GM23338 (cell line): Measurements from ENCODE around the gene STX8. TPM values are rescaled to one million over a fixed set of nuclear protein-coding genes. Genes with fewer than 3 reads are reported as not detected.

Experiments used
- ATAC-seq: fragments of 200-7000 bp; cut with Tn5 transposase; 3 replicates; pipeline ENCODE4 v1.9.1; 2020
- DNase-seq: peaks from one replicate; pipeline ENCODE4 v3.0.0-alpha.2; 2015; ENCODE audit warnings: low spot score
- H2AFZ ChIP-seq: fragments of 200-600 bp; sonication (generic); 2 replicates; pipeline ENCODE4 v1.8.0; 2016; ENCODE audit warnings: antibody characterized with exemption, mild to moderate bottlenecking, moderate library complexity
- H3F3A ChIP-seq: fragments of 200-600 bp; sonication (generic); replicated peaks from 2 replicates; pipeline ENCODE4 v1.8.0; 2017; ENCODE audit warnings: antibody characterized with exemption, mixed run types, low read depth
- H3K27ac ChIP-seq: fragments of 200-600 bp; sonication (generic); 2 replicates; pipeline ENCODE4 v1.6.1; 2016; ENCODE audit warnings: low read depth
- H3K27me3 ChIP-seq: fragments of 200-600 bp; sonication (generic); 2 replicates; pipeline ENCODE4 v1.8.0; 2016; ENCODE audit warnings: mild to moderate bottlenecking, mixed run types, moderate library complexity; ENCODE audit not compliant: insufficient read depth
- H3K36me3 ChIP-seq: fragments of 200-600 bp; sonication (generic); 2 replicates; pipeline ENCODE4 v1.8.0; 2016; ENCODE audit warnings: mild to moderate bottlenecking; ENCODE audit not compliant: insufficient read depth
- H3K4me1 ChIP-seq: fragments of 200-600 bp; sonication (generic); 2 replicates; pipeline ENCODE4 v1.8.0; 2016; ENCODE audit warnings: mild to moderate bottlenecking, moderate library complexity; ENCODE audit not compliant: insufficient read depth
- H3K4me2 ChIP-seq: fragments of 200-600 bp; sonication (generic); 2 replicates; pipeline ENCODE4 v1.7.1; 2017; ENCODE audit warnings: mixed run types
- H3K4me3 ChIP-seq: fragments of 200-600 bp; sonication (generic); 2 replicates; pipeline ENCODE4 v1.6.1; 2016; ENCODE audit warnings: mixed run types
- H3K79me2 ChIP-seq: fragments of 200-600 bp; sonication (generic); replicated peaks from 2 replicates; pipeline ENCODE4 v1.8.0; 2017; ENCODE audit warnings: mild to moderate bottlenecking; ENCODE audit not compliant: insufficient read depth
- H3K9me2 ChIP-seq: fragments of 200-600 bp; sonication (generic); 2 replicates; pipeline ENCODE4 v1.8.0; 2017; ENCODE audit not compliant: insufficient read depth
- H4K20me1 ChIP-seq: fragments of 200-600 bp; sonication (generic); replicated peaks from 2 replicates; pipeline ENCODE4 v1.8.0; 2017; ENCODE audit warnings: mild to moderate bottlenecking; ENCODE audit not compliant: insufficient read depth
- H3K27ac Mint-ChIP-seq: 2 replicates; pipeline ENCODE4 v1.8.0; 2020; ENCODE audit warnings: inconsistent platforms, mild to moderate bottlenecking, moderate library complexity, mixed read lengths
- H3K27me3 Mint-ChIP-seq: 3 replicates; pipeline ENCODE4 v1.8.0; 2022; ENCODE audit warnings: low read depth, mild to moderate bottlenecking, moderate library complexity, mixed read lengths, inconsistent platforms; ENCODE audit not compliant: insufficient read depth, poor library complexity
- H3K36me3 Mint-ChIP-seq: 3 replicates; pipeline ENCODE4 v1.8.0; 2021; ENCODE audit warnings: low read depth, mild to moderate bottlenecking, inconsistent platforms, moderate library complexity, mixed read lengths
- H3K4me1 Mint-ChIP-seq: 3 replicates; pipeline ENCODE4 v1.8.0; 2020; ENCODE audit warnings: mild to moderate bottlenecking, inconsistent platforms, mixed read lengths
- H3K4me3 Mint-ChIP-seq: 3 replicates; pipeline ENCODE4 v1.8.0; 2021; ENCODE audit warnings: moderate library complexity, mild to moderate bottlenecking, inconsistent platforms, mixed read lengths
- H3K9me3 Mint-ChIP-seq: 3 replicates; pipeline ENCODE4 v1.8.0; 2020; ENCODE audit warnings: moderate library complexity, mild to moderate bottlenecking, inconsistent platforms, mixed read lengths
- CREB1 ChIP-seq: fragments of 250-450 bp; sonication (Bioruptor Pico); IDR thresholded peaks from 2 replicates; pipeline ENCODE4 v1.5.0; 2020; ENCODE audit warnings: low read depth, mild to moderate bottlenecking, moderate library complexity
- CTCF ChIP-seq, 2 experiments: fragments of 200-600 bp in 1 of 2; sonication (generic) in 1 of 2; conservative IDR thresholded peaks; 2 replicates each; pipeline versions ENCODE4 v1.5.1 to v1.6.1; 2016 to 2017; ENCODE audit warnings: antibody characterized with exemption in 2 of 2, low read depth in 2 of 2, mild to moderate bottlenecking in 2 of 2, moderate library complexity in 1 of 2
- EZH2 ChIP-seq: fragments of 200-600 bp; sonication (generic); IDR thresholded peaks from one replicate; pipeline ENCODE4 v1.8.0; 2017; ENCODE audit warnings: antibody characterized with exemption, mild to moderate bottlenecking, low read depth; ENCODE audit not compliant: unreplicated experiment
- EZH2phosphoT487 ChIP-seq: fragments of 200-600 bp; sonication (generic); IDR thresholded peaks from one replicate; pipeline ENCODE4 v1.8.1; 2018; ENCODE audit warnings: antibody characterized with exemption; ENCODE audit not compliant: unreplicated experiment
- JUNB ChIP-seq: IDR thresholded peaks from one replicate; pipeline ENCODE4 v1.6.1; 2016; ENCODE audit warnings: antibody characterized with exemption; ENCODE audit not compliant: unreplicated experiment
- NANOG ChIP-seq: IDR thresholded peaks from 2 replicates; pipeline ENCODE4 v1.6.1; 2016; ENCODE audit warnings: antibody characterized with exemption, borderline replicate concordance
- POLR2AphosphoS5 ChIP-seq: IDR thresholded peaks from 2 replicates; pipeline ENCODE4 v1.6.1; 2016; ENCODE audit warnings: antibody characterized with exemption, low read depth
- REST ChIP-seq: IDR thresholded peaks from one replicate; pipeline ENCODE4 v1.6.1; 2018; ENCODE audit warnings: antibody characterized with exemption; ENCODE audit not compliant: unreplicated experiment
- STAT1 ChIP-seq: IDR thresholded peaks from one replicate; pipeline ENCODE4 v1.6.1; 2016; ENCODE audit warnings: antibody characterized with exemption; ENCODE audit not compliant: unreplicated experiment
- ZNF114 ChIP-seq: fragments of 250-450 bp; sonication (Bioruptor Pico); IDR thresholded peaks from 2 replicates; pipeline ENCODE4 v1.5.0; 2020; ENCODE audit warnings: mild to moderate bottlenecking, moderate library complexity
- ZNF331 ChIP-seq: fragments of 250-450 bp; sonication (Bioruptor Pico); IDR thresholded peaks from 2 replicates; pipeline ENCODE4 v1.5.0; 2020; ENCODE audit warnings: low read depth, mild to moderate bottlenecking, moderate library complexity
- ZNF462 ChIP-seq: fragments of 250-450 bp; sonication (Bioruptor Pico); IDR thresholded peaks from 2 replicates; pipeline ENCODE4 v1.5.0; 2020; ENCODE audit warnings: mild to moderate bottlenecking, moderate library complexity
- polyA plus RNA-seq: library from polyadenylated mRNA; unstranded; fragments of >200 nt; fragmentation: Nextera tagmentation; extraction: Ambion mirVana; gene quantifications from 2 replicates; pipeline ENCODE4 v1.2.1, GENCODE V29; 2016
- total RNA-seq: library from RNA; depleted of rRNA; stranded (reverse); fragments of >200 nt; shearing (Covaris generic); gene quantifications from 2 replicates; pipeline ENCODE4 v1.2.3, GENCODE V29; 2014
- TF ChIP-seq, protein P1 (sequence below): IDR thresholded peaks from 2 replicates; pipeline ENCODE4 v1.6.1; 2016; ENCODE audit warnings: antibody characterized with exemption

STX8 gene
- total and polyA plus RNA-seq, 2 experiments from 2014 or later, result 59.4 to 82.3 TPM

- Histone ChIP-seq H3K4me3 (no peak overlapping the region), H4K20me1 (no peaks in the 10 kb centered on the region), H3K27ac (no peak overlapping the region), H3K4me1 (peaks cover 5% of the 10 kb centered on the region; the same call in 1 of the 2 replicates), H3K27me3 (no peaks in the 10 kb centered on the region), H2AFZ (no peak overlapping the region), H3K4me2 (no peak overlapping the region), H3K9me2 (no peaks in the 10 kb centered on the region), H3F3A (no peaks in the 10 kb centered on the region), H3K79me2 (no peaks in the 10 kb centered on the region), H3K36me3 (no peaks in the 10 kb centered on the region; the same call in 1 of the 2 replicates)
- no peak for DNase-seq
- no peak overlapping the region for H3K27ac Mint-ChIP-seq
- ATAC-seq, result no peak
- H3K9me3 Mint-ChIP-seq, result no peaks in the 10 kb centered on the region
- H3K4me1 Mint-ChIP-seq, result peaks cover 32% of the 10 kb centered on the region
- no peak overlapping the region for H3K4me3 Mint-ChIP-seq
- TF ChIP-seq STAT1, result no peak
- TF ChIP-seq, protein P1, sequence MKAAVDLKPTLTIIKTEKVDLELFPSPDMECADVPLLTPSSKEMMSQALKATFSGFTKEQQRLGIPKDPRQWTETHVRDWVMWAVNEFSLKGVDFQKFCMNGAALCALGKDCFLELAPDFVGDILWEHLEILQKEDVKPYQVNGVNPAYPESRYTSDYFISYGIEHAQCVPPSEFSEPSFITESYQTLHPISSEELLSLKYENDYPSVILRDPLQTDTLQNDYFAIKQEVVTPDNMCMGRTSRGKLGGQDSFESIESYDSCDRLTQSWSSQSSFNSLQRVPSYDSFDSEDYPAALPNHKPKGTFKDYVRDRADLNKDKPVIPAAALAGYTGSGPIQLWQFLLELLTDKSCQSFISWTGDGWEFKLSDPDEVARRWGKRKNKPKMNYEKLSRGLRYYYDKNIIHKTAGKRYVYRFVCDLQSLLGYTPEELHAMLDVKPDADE, result no peak
- no peak for TF ChIP-seq CREB1 (CRISPR knock-in tag)
- no peak for TF ChIP-seq JUNB
- TF ChIP-seq CTCF (conservative IDR thresholded peaks at IDR 0.05; ENCODE audit: low read depth in 2 of 2), result no peak
- no peak for TF ChIP-seq EZH2phosphoT487
- no peak for TF ChIP-seq REST
- TF ChIP-seq POLR2AphosphoS5, result no peak
- TF ChIP-seq ZNF331 (CRISPR knock-in tag), result no peak
- no peak for TF ChIP-seq EZH2
- TF ChIP-seq ZNF462, result no peak
- no peak for TF ChIP-seq ZNF114 (CRISPR knock-in tag)
- no peak for TF ChIP-seq NANOG
- H3K36me3 Mint-ChIP-seq, result no peaks in the 10 kb centered on the region
- peaks cover 3% of the 10 kb centered on the region for H3K27me3 Mint-ChIP-seq
Measured at GRCh38 chr17:9247401-9247938, 328.1 kb downstream of the STX8 start.
